PC-9 (cell line): Measurements from ENCODE around the gene ALG12.

Source experiments
- CTCF ChIP-seq: fragments of 200-600 bp; sonication (generic); conservative IDR thresholded peaks from 2 replicates; pipeline ENCODE4 v1.6.1; 2017; ENCODE audit warnings: mixed run types, antibody characterized with exemption, mild to moderate bottlenecking, moderate library complexity
- EZH2 ChIP-seq: fragments of 200-600 bp; sonication (generic); IDR thresholded peaks from 2 replicates; pipeline ENCODE4 v1.8.0; 2017; ENCODE audit warnings: antibody characterized with exemption, low read depth

- no peak for TF ChIP-seq CTCF
- no peak for TF ChIP-seq EZH2
Measured at GRCh38 chr22:49911881-49912625, 6.2 kb downstream of the ALG12 start.
